Measurements from ENCODE around the gene CEACAM21.

CEACAM21 gene

GRCh38 chr19:41586064-41586463 lies 10.1 kb downstream of the CEACAM21 start:
- DNase-seq (ENCODE audit: low spot score) = no peak

GRCh38 chr19:41587101-41587837 lies 11.3 kb downstream of the CEACAM21 start:
- no peak for DNase-seq (ENCODE audit: low spot score)

GRCh38 chr19:41587838-41588210 lies 11.9 kb downstream of the CEACAM21 start:
- no peak for DNase-seq (ENCODE audit: low spot score)

- no peak for DNase-seq (ENCODE audit: low spot score)
Measured at GRCh38 chr19:41588497-41589209, 12.7 kb downstream of the CEACAM21 start.

GRCh38 chr19:41589371-41589770 lies 13.4 kb downstream of the CEACAM21 start:
- no peak for DNase-seq (ENCODE audit: low spot score)

GRCh38 chr19:41590936-41591335 lies 15.0 kb downstream of the CEACAM21 start:
- DNase-seq (ENCODE audit: low spot score) = no peak

GRCh38 chr19:41591951-41592562 lies 16.1 kb downstream of the CEACAM21 start:
- DNase-seq (ENCODE audit: low spot score) = no peak

- DNase-seq (ENCODE audit: low spot score) = peak; percentile 64
Measured at GRCh38 chr19:41595258-41595889, 19.4 kb downstream of the CEACAM21 start.

- no peak for DNase-seq (ENCODE audit: low spot score)
Measured at GRCh38 chr19:41595890-41596280, 19.9 kb downstream of the CEACAM21 start.

- peak; percentile 68 for DNase-seq (ENCODE audit: low spot score)
Measured at GRCh38 chr19:41597600-41598041, 21.7 kb downstream of the CEACAM21 start.

GRCh38 chr19:41599175-41599966 lies 23.4 kb downstream of the CEACAM21 start:
- DNase-seq (ENCODE audit: low spot score) = no peak

- DNase-seq (ENCODE audit: low spot score) = no peak
Measured at GRCh38 chr19:41601771-41602170, 25.8 kb downstream of the CEACAM21 start.

- no peak for DNase-seq (ENCODE audit: low spot score)
Measured at GRCh38 chr19:41604831-41605230, 28.9 kb downstream of the CEACAM21 start.

GRCh38 chr19:41606215-41606837 lies 30.4 kb downstream of the CEACAM21 start:
- no peak for DNase-seq (ENCODE audit: low spot score)

GRCh38 chr19:41607668-41608067 lies 31.7 kb downstream of the CEACAM21 start:
- no peak for DNase-seq (ENCODE audit: low spot score)

- no peak for DNase-seq (ENCODE audit: low spot score)
Measured at GRCh38 chr19:41610789-41611188, 34.8 kb downstream of the CEACAM21 start.

- DNase-seq (ENCODE audit: low spot score) = no peak
Measured at GRCh38 chr19:41612483-41612882, 36.5 kb downstream of the CEACAM21 start.

GRCh38 chr19:41615207-41615606 lies 39.2 kb downstream of the CEACAM21 start:
- DNase-seq (ENCODE audit: low spot score) = no peak

- no peak for DNase-seq (ENCODE audit: low spot score)
Measured at GRCh38 chr19:41616792-41617621, 41.0 kb downstream of the CEACAM21 start.

GRCh38 chr19:41617941-41618730 lies 42.2 kb downstream of the CEACAM21 start:
- DNase-seq (ENCODE audit: low spot score) = no peak
